GM12891 (cell line): Measurements from ENCODE around the gene RAB6A.

Source experiments
- DNase-seq: peaks from one replicate; pipeline ENCODE4 v3.0.0; 2011; ENCODE audit warnings: low spot score; ENCODE audit not compliant: insufficient read length
- FAIRE-seq: peaks from 2 replicates; lab custom pipeline; 2011; peaks lifted over from hg19 to GRCh38; lab: Jason Lieb, UNC
- PAX5 ChIP-seq: IDR thresholded peaks from 2 replicates; pipeline ENCODE4 v1.6.1; 2011; ENCODE audit warnings: low read length, moderate library complexity, mild to moderate bottlenecking; ENCODE audit not compliant: insufficient read depth, severe bottlenecking
- POLR2A ChIP-seq: IDR thresholded peaks from 2 replicates; pipeline ENCODE4 v1.6.1; 2011; ENCODE audit warnings: low read depth, low read length, control low read depth
- POLR2AphosphoS5 ChIP-seq: IDR thresholded peaks from 2 replicates; pipeline ENCODE4 v1.6.1; 2011; ENCODE audit warnings: low read depth, low read length, control low read depth
- POU2F2 ChIP-seq: IDR thresholded peaks from 2 replicates; pipeline ENCODE4 v1.6.1; 2011; ENCODE audit warnings: low read depth, mild to moderate bottlenecking, control low read depth, low read length, moderate library complexity
- SPI1 ChIP-seq: IDR thresholded peaks from 2 replicates; pipeline ENCODE4 v1.6.1; 2011; ENCODE audit warnings: low read depth, low read length, control low read depth
- TAF1 ChIP-seq: IDR thresholded peaks from 2 replicates; pipeline ENCODE4 v1.6.1; 2011; ENCODE audit warnings: low read depth, low read length, control low read depth

Gene RAB6A

DNA sequence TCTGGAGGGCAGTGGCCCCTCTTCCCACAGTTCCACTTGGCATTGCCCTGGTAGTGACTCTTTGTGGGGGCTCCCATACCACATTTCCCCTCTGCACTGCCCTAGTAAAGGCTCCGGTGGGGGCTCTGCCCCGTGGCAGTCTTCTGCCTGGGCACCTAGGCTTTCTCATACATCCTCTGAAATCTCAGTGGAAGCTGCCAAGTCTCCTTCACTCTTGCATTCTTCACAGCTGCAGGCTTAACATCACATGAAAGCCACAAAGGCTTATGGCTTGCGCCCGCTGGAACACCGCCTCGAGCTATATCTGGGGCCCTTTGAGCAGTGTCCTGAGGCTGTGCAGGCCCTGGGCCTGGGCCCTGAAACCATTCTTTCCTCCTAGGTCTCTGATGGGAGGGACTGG lies 89.2 kb downstream of the RAB6A start:
- FAIRE-seq, result no peak
- TF ChIP-seq POU2F2 (no peak), SPI1 (no peak), PAX5 (no peak), POLR2A (no peak), POLR2AphosphoS5 (no peak), TAF1 (no peak)
- no peak for DNase-seq

DNA sequence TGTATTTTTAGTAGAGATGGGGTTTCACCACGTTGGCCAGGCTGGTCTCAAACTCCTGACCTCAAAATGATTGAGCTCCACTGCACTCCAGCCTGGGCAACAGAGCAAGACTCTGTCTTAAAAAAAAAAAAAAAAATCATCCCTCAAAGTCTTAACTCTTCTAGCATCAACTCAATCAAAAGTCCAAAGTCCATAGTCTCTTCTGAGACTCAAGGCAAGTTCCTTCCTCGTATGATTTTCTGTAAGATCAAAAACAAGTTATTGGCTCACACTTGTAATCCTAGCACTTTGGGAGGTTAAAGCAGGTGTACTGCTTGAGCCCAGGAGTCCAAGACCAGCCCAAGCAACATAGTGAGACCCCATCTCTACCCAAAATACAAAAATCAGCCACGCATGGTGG lies 90.1 kb downstream of the RAB6A start:
- FAIRE-seq, result no peak
- TF ChIP-seq POLR2A, result no peak
- no peak for TF ChIP-seq SPI1
- DNase-seq, result no peak

DNA sequence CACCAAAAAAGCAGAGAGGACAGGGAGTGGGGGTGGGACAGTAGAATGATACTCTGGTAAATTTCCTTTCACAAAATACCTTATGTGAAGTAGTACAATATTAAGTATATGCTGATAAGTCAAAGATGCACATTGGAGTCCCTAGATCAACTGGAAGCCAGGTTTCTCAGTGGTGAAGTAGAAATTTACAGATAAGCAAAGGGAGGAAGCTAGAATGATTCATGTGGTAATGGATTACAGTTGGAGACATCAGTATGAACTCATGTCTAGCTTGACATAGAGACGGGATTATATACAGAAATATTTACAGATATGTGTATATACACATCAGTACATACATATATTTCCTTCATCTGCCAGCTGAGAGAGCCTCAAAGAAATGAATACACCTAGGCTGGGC lies 93.0 kb downstream of the RAB6A start:
- FAIRE-seq (no peak), DNase-seq (no peak)
- TF ChIP-seq POLR2AphosphoS5, result no peak

DNA sequence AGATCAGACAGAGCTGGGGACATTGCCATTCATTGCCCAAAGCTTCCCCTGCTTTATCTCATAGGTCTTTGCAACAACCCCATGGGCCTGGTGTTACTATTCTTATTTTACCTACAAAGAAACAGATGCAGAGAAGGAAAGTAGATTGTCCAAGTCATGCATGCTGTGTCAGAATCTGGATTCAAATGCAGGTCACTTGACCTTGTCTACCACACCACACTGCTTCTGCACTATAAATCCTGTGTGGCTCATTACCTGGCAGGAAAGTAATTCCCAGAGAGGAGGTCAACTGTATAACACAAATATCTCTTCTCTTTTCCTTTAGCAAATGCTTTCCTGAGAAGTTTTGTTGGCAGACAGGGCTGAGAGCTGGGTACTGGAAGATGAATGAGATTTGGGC lies 96.0 kb downstream of the RAB6A start:
- FAIRE-seq, result no peak
- no peak for TF ChIP-seq TAF1
- TF ChIP-seq SPI1, result no peak
- no peak for TF ChIP-seq POU2F2
- TF ChIP-seq POLR2AphosphoS5, result no peak
- no peak for TF ChIP-seq PAX5
- TF ChIP-seq POLR2A, result no peak
- no peak for DNase-seq

DNA sequence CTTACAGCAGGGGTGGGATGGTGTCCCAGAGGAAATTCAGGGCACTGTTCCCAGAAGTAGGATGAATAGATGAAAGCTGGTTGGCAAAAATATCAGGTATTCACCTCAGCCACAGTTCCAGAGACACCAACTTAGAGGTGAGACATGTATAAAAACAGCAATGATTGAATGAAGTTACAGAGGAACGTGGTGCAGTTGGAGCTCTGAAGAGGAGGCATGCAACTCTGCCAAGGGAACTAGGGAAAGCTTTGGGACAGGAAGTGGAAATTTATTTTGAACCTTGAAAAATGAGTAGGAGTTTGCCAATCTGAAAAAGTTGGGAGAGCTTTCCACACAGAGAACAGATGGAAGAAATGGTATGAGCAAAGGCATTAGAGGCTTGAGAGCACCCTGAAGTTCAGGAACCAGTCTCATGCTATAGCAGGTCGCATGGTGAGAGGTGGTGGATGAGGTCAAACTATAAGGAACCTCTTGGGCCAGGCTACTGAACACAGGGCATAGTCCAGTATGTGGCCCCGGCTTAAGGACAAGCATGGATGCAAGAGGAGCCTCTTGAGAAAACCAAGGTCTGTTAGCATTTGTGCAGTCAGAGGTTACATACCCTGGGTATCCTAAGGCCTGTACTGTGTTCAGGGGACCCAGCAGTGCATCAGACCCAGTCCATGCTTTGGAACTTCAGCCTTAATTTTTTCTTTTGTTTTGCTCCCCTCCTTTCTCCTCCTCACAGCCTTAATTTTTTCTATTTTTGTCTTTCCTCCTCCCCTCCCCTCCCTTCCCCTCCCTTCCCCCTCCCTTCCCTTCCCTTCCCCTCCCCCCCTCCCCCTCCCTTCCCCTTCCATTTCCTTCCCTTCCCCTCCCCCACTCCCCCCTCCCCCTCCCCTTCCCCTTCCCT lies 97.0 kb downstream of the RAB6A start:
- no peak for TF ChIP-seq POLR2A
- no peak for TF ChIP-seq POU2F2
- no peak for TF ChIP-seq POLR2AphosphoS5
- no peak for TF ChIP-seq PAX5
- TF ChIP-seq SPI1, result no peak
- TF ChIP-seq TAF1, result no peak
- FAIRE-seq (no peak), DNase-seq (no peak)

DNA sequence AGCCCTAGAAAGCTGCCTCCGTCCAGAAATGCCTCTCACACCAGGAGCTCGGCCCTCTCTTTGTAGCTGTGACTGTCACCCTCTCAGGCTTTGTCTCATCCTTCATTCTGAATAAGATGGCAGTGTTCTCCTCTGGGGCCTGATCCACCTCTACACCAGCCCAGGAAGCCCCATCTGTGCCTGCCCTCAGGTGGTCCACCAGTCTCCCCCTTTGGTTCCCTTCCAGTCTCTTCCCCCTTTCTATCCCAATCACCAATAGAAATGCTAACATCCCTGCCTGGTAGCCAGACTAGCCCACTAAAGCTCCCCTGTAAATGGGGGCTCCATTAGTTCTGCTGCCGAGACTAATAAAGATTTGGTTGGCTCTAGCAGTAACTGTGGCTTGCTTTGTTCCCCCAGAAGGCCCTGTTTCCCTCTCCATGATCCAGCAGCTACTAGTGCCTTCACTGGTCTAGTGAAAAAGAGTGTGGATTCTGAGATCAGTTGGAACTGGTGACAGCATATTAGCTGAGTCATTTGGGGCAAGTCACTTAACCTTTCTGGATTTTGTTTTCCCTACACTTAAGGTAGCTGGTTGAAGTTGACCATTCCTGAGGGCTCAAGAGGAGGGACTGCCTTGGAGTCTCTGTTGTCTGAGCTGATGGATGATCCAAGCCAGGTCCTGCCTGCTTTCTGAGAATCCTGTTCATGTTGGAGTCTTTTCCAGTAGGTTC lies 98.3 kb downstream of the RAB6A start:
- DNase-seq (no peak), FAIRE-seq (no peak)
- no peak for TF ChIP-seq POU2F2
- no peak for TF ChIP-seq SPI1
- TF ChIP-seq POLR2A, result no peak
- no peak for TF ChIP-seq PAX5
- TF ChIP-seq POLR2AphosphoS5, result no peak
- TF ChIP-seq TAF1, result no peak

DNA sequence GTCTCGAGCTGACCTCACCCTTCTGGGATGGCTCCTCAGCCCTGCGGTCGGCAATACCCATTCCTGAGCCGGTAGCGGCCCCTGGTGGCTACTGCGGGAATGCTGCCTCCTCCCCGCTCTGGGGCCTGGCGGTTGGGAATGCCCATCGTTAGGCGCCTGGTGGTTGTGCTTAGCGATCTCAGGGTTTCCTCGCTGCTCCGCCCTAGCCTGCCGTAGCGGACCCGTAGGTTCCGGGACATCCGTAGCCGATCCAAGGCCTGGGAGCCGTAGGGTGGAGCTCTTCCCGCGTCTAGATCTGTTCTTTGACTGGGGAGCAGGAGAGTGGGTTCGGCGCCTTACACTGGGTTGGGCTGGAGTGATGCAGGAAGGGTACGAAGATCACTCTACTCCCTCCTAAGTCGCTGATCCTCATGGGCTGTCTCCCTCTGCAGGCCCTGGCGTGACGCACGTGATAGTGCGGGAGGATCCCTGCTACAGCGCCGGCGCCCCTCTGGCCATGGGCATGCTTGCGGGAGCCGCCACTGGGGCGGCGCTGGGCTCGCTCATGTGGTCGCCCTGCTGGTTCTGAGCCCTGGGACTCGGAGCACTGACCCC lies 99.7 kb downstream of the RAB6A start:
- peak; percentile 94 for DNase-seq
- FAIRE-seq, result peak; percentile 93
- TF ChIP-seq PAX5 (no peak), TAF1 (no peak), POLR2A (no peak), POLR2AphosphoS5 (no peak), SPI1 (no peak)

DNA sequence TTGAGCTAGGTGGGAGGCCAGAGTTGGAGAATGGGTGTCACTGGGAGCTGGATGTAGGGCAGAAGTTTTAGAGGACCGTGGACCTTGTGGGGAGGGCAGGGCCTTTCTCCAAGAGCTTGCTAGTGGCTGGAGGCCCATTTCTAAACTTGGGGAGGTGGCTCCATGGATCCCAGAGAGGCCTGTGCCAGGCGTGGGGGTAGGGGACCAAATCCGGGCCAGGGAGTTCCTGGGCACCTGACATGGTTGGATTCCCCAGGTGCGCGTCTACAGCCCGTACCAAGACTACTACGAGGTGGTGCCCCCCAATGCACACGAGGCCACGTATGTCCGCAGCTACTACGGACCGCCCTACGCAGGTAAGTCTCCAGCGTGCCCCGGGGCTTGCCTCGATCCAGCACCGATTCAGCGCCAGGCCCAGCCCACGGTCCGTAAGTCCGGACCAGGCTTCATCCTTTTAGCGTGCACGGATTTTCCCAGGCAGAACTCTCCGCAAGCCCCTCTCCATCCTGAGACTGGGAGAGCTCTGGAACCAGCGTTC lies 100.3 kb downstream of the RAB6A start:
- TF ChIP-seq TAF1, result no peak
- no peak for TF ChIP-seq SPI1
- TF ChIP-seq POU2F2, result no peak
- no peak for TF ChIP-seq POLR2A
- TF ChIP-seq POLR2AphosphoS5, result no peak
- TF ChIP-seq PAX5, result no peak
- no peak for FAIRE-seq
- DNase-seq, result no peak

DNA sequence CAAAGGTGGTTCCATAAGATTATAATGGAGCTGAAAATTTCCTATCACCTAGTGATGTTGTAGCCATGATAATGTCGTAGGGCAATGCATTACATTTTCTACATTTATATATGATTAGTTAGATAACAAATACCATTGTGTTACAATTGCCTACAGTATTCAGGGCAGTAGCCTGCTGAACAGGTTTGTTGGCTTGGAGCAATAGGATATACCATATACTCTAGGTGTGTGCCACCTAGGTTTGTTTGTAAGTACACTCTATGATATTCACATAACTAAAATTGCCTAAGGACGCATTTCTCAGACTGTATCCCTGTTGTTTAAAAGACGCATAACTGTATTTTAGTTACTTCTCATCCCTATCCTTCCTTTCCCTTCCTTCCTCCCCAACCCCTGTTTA lies 100.9 kb downstream of the RAB6A start:
- no peak for FAIRE-seq
- TF ChIP-seq PAX5 (no peak), TAF1 (no peak), POLR2A (no peak), POLR2AphosphoS5 (no peak), SPI1 (no peak), POU2F2 (no peak)
- DNase-seq, result no peak
